Tibial nerve (tissue), 3 donors: ENCODE results near the gene RBM38.

Experiments
- POLR2A ChIP-seq, 2 donors: fragments of 450-650 bp; IDR thresholded peaks; one replicate each; pipeline ENCODE4 v1.6.1; 2017; ENCODE audit warnings: antibody characterized with exemption in 2 of 2, mild to moderate bottlenecking in 2 of 2, moderate library complexity in 2 of 2
- TF ChIP-seq, protein P1 (sequence below), 5 experiments: fragments of 200-600 bp in 3 of 5; fragments of 450-650 bp in 2 of 5; sonication (generic) in 3 of 5; IDR thresholded peaks; one replicate each; pipeline ENCODE4 v1.5.1; 2016 to 2019; ENCODE audit warnings: antibody characterized with exemption in 5 of 5, mild to moderate bottlenecking in 3 of 5, moderate library complexity in 2 of 5

DNA sequence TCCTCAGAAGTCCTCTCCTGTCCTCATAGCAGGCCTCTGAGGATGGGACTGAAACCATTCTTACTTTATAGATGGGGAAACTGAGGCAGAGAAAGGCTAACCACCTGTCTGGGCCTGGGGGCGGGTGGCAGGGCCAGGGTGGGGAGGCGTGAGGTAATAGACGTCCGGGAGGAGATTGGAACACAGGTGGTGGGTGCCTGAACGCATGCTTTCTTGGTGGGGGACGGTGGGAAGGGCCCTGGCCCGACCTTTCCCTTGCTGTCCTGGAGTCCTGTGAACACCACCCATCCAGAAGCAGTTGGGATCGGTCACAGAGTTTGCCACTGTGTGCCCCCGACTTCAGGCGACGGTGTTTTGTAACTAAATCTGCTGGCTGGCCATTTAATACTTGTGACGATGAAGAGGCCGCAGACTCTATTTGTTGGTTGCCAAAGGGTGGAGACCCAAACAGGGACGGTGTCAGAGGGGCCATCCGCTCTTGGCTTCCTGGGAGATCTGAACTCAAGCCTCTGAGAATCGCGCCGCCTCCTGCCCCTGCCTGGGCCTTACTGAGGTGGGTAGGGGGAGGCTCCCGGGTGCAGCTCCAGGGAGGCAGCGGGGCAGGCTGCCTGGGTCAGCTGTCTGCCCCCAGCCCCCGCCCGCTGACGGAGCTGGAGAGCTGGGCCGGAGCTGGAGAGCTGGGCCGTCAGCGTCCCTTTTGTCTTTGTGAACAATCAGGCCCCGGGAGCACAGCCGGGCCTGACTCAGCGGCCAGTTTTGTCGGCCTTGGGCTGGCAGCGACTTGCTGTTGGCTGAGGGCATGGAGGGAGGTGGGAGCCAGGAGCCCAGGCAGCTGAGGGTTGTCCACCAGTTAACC lies 4.1 kb downstream of the RBM38 start:
- TF ChIP-seq, protein P1, sequence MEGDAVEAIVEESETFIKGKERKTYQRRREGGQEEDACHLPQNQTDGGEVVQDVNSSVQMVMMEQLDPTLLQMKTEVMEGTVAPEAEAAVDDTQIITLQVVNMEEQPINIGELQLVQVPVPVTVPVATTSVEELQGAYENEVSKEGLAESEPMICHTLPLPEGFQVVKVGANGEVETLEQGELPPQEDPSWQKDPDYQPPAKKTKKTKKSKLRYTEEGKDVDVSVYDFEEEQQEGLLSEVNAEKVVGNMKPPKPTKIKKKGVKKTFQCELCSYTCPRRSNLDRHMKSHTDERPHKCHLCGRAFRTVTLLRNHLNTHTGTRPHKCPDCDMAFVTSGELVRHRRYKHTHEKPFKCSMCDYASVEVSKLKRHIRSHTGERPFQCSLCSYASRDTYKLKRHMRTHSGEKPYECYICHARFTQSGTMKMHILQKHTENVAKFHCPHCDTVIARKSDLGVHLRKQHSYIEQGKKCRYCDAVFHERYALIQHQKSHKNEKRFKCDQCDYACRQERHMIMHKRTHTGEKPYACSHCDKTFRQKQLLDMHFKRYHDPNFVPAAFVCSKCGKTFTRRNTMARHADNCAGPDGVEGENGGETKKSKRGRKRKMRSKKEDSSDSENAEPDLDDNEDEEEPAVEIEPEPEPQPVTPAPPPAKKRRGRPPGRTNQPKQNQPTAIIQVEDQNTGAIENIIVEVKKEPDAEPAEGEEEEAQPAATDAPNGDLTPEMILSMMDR (IDR thresholded peaks at IDR 0.05) = no peak
- peak in 1 of 2 donors; percentile 44 for TF ChIP-seq POLR2A (IDR thresholded peaks at IDR 0.05)
